Suprapubic skin (tissue), 4 donors: Measurements from ENCODE around the gene ATP2C2. TPM values are rescaled to one million over a fixed set of nuclear protein-coding genes. Genes with fewer than 3 reads are reported as not detected.

Experiments used
- DNase-seq, 2 donors: peaks; one replicate each; pipeline ENCODE4 v3.0.0-alpha.2; 2019; ENCODE audit warnings: low spot score in 2 of 2
- H3K27ac ChIP-seq: fragments of 200-600 bp; sonication (generic); one replicate; pipeline ENCODE4 v1.5.1; 2019
- H3K27me3 ChIP-seq: fragments of 200-600 bp; sonication (generic); one replicate; pipeline ENCODE4 v1.5.1; 2019
- H3K36me3 ChIP-seq: fragments of 200-600 bp; sonication (generic); one replicate; pipeline ENCODE4 v1.5.1; 2019
- H3K4me1 ChIP-seq: fragments of 200-600 bp; sonication (generic); one replicate; pipeline ENCODE4 v1.5.1; 2019
- H3K4me3 ChIP-seq: fragments of 200-600 bp; sonication (generic); one replicate; pipeline ENCODE4 v1.5.1; 2019; ENCODE audit warnings: mild to moderate bottlenecking
- H3K9me3 ChIP-seq: fragments of 200-600 bp; sonication (generic); one replicate; pipeline ENCODE4 v1.5.1; 2019
- EP300 ChIP-seq: sonication (generic); formaldehyde crosslinking; IDR thresholded peaks from one replicate; pipeline ENCODE4 v1.6.1; 2017; ENCODE audit warnings: antibody characterized with exemption
- POLR2A ChIP-seq, 2 donors: fragments of 450-650 bp; IDR thresholded peaks; one replicate each; pipeline ENCODE4 v1.6.1; 2017; ENCODE audit warnings: antibody characterized with exemption in 2 of 2, mild to moderate bottlenecking in 2 of 2, moderate library complexity in 2 of 2
- POLR2AphosphoS5 ChIP-seq, 3 donors: sonication (generic); formaldehyde crosslinking; IDR thresholded peaks; one replicate each; pipeline ENCODE4 v1.6.1; 2017; ENCODE audit warnings: antibody characterized with exemption in 3 of 3
- WGBS: methylation state at CpG from one replicate; pipeline ENCODE4 v1.1.5; 2018; 5-methylcytosine and 5-hydroxymethylcytosine counted together
- total RNA-seq, 4 donors: library from RNA; depleted of rRNA; stranded (reverse); fragments of >200 nt; gene quantifications; one replicate each; pipeline ENCODE4 v1.1.0, GENCODE V29; 2016
- TF ChIP-seq, protein P1 (sequence below), 2 donors: fragments of 200-600 bp in 1 of 2; fragments of 450-650 bp in 1 of 2; sonication (generic) in 1 of 2; IDR thresholded peaks; one replicate each; pipeline ENCODE4 v1.5.1; 2016 to 2019; ENCODE audit warnings: antibody characterized with exemption in 2 of 2, mild to moderate bottlenecking in 1 of 2, moderate library complexity in 1 of 2

ATP2C2 gene
- total RNA-seq, 4 donors from 2014 or later, result 28.0 to 85.6 (median 40.3) TPM

DNA sequence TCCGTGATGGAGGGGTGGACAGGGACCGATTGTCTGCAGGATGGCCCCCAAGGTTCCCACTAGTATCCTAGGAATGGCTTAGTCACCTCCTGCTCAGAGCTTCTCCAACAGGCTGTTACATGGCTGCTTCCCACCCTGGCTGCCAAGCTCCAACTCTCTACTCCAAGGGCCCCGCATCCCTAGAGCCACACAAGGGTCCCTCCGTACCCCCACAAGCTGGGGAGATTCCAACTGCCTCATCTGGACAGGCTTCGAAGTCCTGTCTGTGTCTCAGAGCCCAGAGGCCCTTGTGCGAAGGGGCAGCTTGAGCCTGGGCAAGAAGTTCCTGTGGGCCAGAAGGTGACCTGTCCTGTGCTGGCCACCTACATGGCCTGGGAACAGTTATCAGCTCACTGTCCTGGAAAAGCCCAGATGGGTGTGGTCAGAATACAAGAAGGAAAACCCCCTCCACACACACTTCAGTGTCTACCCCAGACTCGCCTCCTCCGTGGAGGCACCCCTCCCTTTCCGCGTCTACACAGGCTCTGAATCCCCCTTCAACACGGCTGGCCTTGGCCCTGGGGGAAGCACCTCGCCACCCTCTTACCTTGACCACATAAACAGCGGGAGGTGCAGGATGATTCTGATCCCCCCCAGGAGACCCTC, 135.5 kb downstream of the ATP2C2 start:
- WGBS, result 20% methylated on average over 10 of the region's 13 CpGs
- peaks cover 27% of the 10 kb centered on the region for H3K4me1 ChIP-seq

DNA sequence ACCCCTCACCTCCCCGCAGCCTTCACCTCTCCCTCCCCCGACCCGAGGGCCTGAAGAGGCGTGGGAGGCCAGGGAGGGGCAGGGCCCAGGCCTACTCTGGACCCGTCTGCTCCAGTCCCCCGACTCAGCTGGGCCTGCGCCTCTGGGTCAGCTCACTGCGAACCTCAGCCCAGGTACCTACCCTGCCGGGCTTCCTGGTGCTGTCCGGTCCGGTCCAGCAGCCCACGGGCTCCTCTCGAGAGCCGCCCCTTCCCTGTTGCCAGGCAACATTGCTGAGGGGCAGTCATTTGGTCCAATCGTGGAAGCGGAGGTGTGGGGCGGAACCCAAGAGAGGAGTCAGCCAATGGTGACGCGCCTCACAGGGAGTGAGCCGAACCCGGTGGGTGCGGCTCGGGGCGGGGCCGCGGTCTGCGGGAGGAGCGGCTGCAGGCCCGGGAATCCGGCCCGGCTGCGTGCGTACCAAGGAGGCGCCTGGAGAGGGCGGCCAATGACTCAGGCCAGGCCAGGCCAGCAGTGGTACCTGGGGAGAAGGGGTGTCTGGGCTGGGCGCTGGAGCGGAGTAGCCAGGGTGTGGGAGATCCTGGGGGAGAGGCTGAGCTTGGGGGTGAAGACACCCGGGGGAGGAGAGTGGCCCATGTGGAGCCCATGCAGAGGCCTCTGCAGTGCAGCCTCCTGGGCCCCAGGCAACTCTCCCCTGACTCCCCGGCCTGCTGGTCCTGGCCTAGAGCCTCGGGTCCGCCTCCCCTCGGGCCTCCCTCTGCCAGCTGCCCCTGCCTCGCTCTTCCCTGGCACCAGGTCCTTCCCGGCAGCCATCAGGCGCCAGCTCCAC, 136.3 kb downstream of the ATP2C2 start, which contains the start of gene MEAK7:
Gene MEAK7, minus strand, starts transcription at position 240 of the 829 bp plus-strand sequence. CDS start 6,573 bp downstream, outside the sequence.
- peak; percentile 99 for DNase-seq
- Histone ChIP-seq H3K27ac (peak within 1 kb of the TSS; percentile 76), H3K27me3 (no peaks in the 10 kb centered on the region), H3K4me1 (peaks cover 27% of the 10 kb centered on the region), H3K36me3 (peaks cover 6% of the 10 kb centered on the region), H3K9me3 (no peaks in the 10 kb centered on the region), H3K4me3 (peak within 1 kb of the TSS; percentile 77)
- 2% methylated on average over 21 of the region's 45 CpGs for WGBS
- TF ChIP-seq EP300 (no peak), POLR2A (IDR thresholded peaks at IDR 0.05) (peak in 1 of 2 donors; percentile 12), POLR2AphosphoS5 (IDR thresholded peaks at IDR 0.05) (peak in 1 of 3 donors; percentile 35)
- TF ChIP-seq, protein P1, sequence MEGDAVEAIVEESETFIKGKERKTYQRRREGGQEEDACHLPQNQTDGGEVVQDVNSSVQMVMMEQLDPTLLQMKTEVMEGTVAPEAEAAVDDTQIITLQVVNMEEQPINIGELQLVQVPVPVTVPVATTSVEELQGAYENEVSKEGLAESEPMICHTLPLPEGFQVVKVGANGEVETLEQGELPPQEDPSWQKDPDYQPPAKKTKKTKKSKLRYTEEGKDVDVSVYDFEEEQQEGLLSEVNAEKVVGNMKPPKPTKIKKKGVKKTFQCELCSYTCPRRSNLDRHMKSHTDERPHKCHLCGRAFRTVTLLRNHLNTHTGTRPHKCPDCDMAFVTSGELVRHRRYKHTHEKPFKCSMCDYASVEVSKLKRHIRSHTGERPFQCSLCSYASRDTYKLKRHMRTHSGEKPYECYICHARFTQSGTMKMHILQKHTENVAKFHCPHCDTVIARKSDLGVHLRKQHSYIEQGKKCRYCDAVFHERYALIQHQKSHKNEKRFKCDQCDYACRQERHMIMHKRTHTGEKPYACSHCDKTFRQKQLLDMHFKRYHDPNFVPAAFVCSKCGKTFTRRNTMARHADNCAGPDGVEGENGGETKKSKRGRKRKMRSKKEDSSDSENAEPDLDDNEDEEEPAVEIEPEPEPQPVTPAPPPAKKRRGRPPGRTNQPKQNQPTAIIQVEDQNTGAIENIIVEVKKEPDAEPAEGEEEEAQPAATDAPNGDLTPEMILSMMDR (IDR thresholded peaks at IDR 0.05), result no peak

More for the DNA sequence above, 135.5 kb downstream of the ATP2C2 start:
- H3K27ac ChIP-seq, result peak overlapping the region; percentile 76
- no peaks in the 10 kb centered on the region for H3K9me3 ChIP-seq
- TF ChIP-seq POLR2AphosphoS5 (IDR thresholded peaks at IDR 0.05), result no peak
- TF ChIP-seq EP300, result no peak
- TF ChIP-seq, protein P1 (IDR thresholded peaks at IDR 0.05), result no peak
- TF ChIP-seq POLR2A (IDR thresholded peaks at IDR 0.05), result no peak
- DNase-seq, result peak in 1 of 2 donors; percentile 63
- peaks cover 10% of the 10 kb centered on the region for H3K36me3 ChIP-seq
- no peaks in the 10 kb centered on the region for H3K27me3 ChIP-seq
- H3K4me3 ChIP-seq, result peak overlapping the region; percentile 77

DNA sequence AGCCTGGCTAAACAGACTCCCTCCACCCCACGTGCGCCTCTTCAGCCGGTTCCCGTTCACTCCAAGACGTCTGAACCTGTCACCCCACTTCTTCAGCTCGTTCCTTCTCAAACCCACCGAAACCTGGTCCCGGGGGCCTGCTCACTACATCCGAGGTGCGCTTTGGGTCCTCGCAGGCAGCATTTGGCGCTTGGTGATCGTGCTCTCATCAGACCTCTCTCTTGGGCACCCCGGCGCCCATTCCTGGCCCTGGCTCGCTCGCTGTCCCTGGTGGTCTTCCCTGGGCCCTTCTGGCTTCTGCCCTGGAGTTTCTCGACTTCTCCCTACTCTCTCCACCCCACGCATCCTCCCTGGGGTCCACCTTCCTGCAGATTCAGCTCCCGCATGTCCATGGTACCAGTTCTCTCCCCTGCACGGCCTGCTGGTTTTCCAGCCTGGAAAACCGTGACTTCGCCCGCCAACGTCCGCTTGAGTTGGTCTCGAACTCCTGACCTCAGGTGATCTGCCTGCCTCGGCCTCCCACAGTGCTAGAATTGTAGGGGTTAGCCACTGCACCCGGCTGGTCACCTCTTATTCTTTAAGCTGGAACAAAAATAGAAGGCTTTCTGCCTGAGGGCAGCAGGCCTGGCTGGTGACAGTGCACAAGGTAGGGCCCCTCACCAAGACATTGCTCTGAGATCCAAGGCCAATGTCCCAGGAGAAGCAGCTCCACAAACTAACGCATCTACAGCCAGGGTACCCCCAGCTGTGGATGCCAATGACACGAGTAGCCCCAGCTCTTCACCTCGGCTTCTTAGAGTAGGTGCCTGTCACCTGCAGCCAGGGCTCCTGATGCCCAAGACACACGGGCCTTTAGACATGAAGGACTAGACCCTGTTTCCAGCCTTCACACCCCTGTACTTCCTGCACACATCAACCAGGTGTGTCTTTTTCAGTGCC, 137.2 kb downstream of the ATP2C2 start:
- DNase-seq, result peak in 1 of 2 donors; percentile 77
- WGBS, result 69% methylated on average over 32 of the region's 33 CpGs

DNA sequence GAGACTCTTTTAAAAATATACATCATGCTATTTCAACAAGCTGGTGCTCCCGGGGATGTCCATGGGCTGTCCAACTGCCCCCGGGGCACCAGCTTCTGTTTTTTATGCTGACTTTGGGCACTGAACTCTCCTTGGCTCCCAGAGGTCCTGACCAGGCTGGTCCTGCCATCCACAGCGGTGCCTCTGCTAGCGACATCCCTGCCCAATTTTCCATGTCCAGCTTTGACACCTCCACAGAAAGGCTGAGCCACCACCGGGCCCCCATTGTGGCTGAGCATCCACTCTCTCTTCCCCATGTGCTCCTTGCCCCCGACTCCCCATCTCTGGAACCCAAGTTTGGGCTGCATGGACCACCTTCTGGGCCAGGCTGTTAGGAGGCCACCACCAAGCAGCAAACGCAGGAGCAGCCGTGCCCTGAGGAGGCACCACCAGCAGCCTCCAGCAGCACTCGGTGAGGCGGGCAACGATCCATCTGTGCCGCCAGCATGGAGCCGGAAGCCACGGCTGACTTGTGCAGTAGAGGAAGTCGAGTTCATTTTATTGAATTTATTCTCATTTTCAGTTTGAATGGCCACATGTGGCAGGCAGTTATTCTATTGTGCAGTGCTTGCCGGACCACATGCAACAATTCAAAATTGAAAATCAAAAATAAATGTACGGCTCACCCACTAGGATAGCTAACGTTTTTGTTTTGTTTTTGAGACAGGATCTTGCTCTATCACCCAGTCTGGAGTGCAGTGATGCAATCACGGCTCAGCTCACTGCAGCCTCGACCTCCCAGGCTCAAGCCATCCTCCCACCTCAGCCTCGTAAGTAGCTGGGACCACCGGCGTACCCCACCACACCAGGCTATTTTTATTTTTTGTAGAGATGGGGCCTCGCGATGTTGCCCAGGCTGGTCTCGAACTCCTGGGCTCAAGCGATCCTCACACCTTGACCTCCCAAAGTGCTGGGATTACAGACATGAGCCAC, 139.0 kb downstream of the ATP2C2 start:
- no peak for DNase-seq
- H3K9me3 ChIP-seq, result no peaks in the 10 kb centered on the region
- H3K4me1 ChIP-seq, result peaks cover 33% of the 10 kb centered on the region
- H3K4me3 ChIP-seq, result no peak overlapping the region
- H3K27me3 ChIP-seq, result no peaks in the 10 kb centered on the region
- WGBS, result 68% methylated on average over 27 of the region's 27 CpGs
- TF ChIP-seq, protein P1 (IDR thresholded peaks at IDR 0.05), result no peak
- TF ChIP-seq POLR2A (IDR thresholded peaks at IDR 0.05) (no peak), EP300 (no peak), POLR2AphosphoS5 (IDR thresholded peaks at IDR 0.05) (no peak)
- H3K36me3 ChIP-seq, result no peaks in the 10 kb centered on the region
- H3K27ac ChIP-seq, result no peak overlapping the region

More for the DNA sequence above, 137.2 kb downstream of the ATP2C2 start:
- H3K27ac ChIP-seq, result peak overlapping the region; percentile 76
- H3K4me1 ChIP-seq, result peaks cover 27% of the 10 kb centered on the region
- H3K27me3 ChIP-seq, result no peaks in the 10 kb centered on the region
- H3K9me3 ChIP-seq, result no peaks in the 10 kb centered on the region
- H3K4me3 ChIP-seq, result peak overlapping the region; percentile 77
- TF ChIP-seq, protein P1 (IDR thresholded peaks at IDR 0.05), result no peak
- TF ChIP-seq POLR2AphosphoS5 (IDR thresholded peaks at IDR 0.05) (no peak), POLR2A (IDR thresholded peaks at IDR 0.05) (no peak), EP300 (no peak)
- peaks cover under 1% of the 10 kb centered on the region for H3K36me3 ChIP-seq
